Tibial nerve (tissue), 4 donors: ENCODE data around the gene CDH12. TPM values are rescaled to one million over a fixed set of nuclear protein-coding genes. Genes with fewer than 3 reads are reported as not detected.

ENCODE experiments used
- DNase-seq, 2 donors: peaks; one replicate each; pipeline ENCODE4 v3.0.0-alpha.2; 2019; ENCODE audit warnings: low spot score in 2 of 2
- H3K27ac ChIP-seq, 4 donors: fragments of 200-600 bp; sonication (generic) in 3 of 4; one replicate each; pipeline ENCODE4 v1.5.1; 2017 to 2019; ENCODE audit warnings: mild to moderate bottlenecking in 1 of 4
- H3K27me3 ChIP-seq, 2 donors: fragments of 200-600 bp; sonication (generic) in 1 of 2; one replicate each; pipeline versions ENCODE4 v1.5.1 to v1.6.0; 2017 to 2019
- H3K36me3 ChIP-seq, 3 donors: fragments of 200-600 bp; sonication (generic); one replicate each; pipeline ENCODE4 v1.5.1; 2018 to 2019
- H3K4me1 ChIP-seq, 4 donors: fragments of 200-600 bp; sonication (generic) in 3 of 4; one replicate each; pipeline ENCODE4 v1.5.1; 2017 to 2019
- H3K4me3 ChIP-seq, 4 donors: fragments of 200-600 bp; sonication (generic) in 3 of 4; one replicate each; pipeline ENCODE4 v1.5.1; 2017 to 2019; ENCODE audit warnings: mild to moderate bottlenecking in 1 of 4, moderate library complexity in 1 of 4
- H3K9me3 ChIP-seq, 4 donors: fragments of 200-600 bp; sonication (generic) in 3 of 4; one replicate each; pipeline ENCODE4 v1.5.1; 2017 to 2019
- EP300 ChIP-seq, 2 donors: sonication (generic); formaldehyde crosslinking; IDR thresholded peaks; one replicate each; pipeline ENCODE4 v1.6.1; 2017; ENCODE audit warnings: antibody characterized with exemption in 2 of 2, mild to moderate bottlenecking in 1 of 2
- POLR2A ChIP-seq, 2 donors: fragments of 450-650 bp; IDR thresholded peaks; one replicate each; pipeline ENCODE4 v1.6.1; 2017; ENCODE audit warnings: antibody characterized with exemption in 2 of 2, mild to moderate bottlenecking in 2 of 2, moderate library complexity in 2 of 2
- WGBS, 2 donors: methylation state at CpG; one replicate each; pipeline ENCODE4 v1.1.5; 2018; 5-methylcytosine and 5-hydroxymethylcytosine counted together
- total RNA-seq, 4 donors: library from RNA; depleted of rRNA; stranded (reverse); fragments of >200 nt; gene quantifications; one replicate each; pipeline ENCODE4 v1.1.0, GENCODE V29; 2016
- TF ChIP-seq, protein P1 (sequence below), 5 experiments: fragments of 200-600 bp in 3 of 5; fragments of 450-650 bp in 2 of 5; sonication (generic) in 3 of 5; IDR thresholded peaks; one replicate each; pipeline ENCODE4 v1.5.1; 2016 to 2019; ENCODE audit warnings: antibody characterized with exemption in 5 of 5, mild to moderate bottlenecking in 3 of 5, moderate library complexity in 2 of 5

CDH12 gene
- total RNA-seq, 4 donors from 2014 or later: 0.30 TPM; not detected in 3

- Histone ChIP-seq H3K27me3 (no peaks in the 10 kb centered on the region), H3K36me3 (no peaks in the 10 kb centered on the region), H3K9me3 (no peaks in the 10 kb centered on the region), H3K27ac (no peak overlapping the region), H3K4me3 (no peak overlapping the region), H3K4me1 (peaks cover 0 to 4% (median 0%) of the 10 kb centered on the region in 4 donors)
- no peak for DNase-seq
- TF ChIP-seq, protein P1, sequence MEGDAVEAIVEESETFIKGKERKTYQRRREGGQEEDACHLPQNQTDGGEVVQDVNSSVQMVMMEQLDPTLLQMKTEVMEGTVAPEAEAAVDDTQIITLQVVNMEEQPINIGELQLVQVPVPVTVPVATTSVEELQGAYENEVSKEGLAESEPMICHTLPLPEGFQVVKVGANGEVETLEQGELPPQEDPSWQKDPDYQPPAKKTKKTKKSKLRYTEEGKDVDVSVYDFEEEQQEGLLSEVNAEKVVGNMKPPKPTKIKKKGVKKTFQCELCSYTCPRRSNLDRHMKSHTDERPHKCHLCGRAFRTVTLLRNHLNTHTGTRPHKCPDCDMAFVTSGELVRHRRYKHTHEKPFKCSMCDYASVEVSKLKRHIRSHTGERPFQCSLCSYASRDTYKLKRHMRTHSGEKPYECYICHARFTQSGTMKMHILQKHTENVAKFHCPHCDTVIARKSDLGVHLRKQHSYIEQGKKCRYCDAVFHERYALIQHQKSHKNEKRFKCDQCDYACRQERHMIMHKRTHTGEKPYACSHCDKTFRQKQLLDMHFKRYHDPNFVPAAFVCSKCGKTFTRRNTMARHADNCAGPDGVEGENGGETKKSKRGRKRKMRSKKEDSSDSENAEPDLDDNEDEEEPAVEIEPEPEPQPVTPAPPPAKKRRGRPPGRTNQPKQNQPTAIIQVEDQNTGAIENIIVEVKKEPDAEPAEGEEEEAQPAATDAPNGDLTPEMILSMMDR (IDR thresholded peaks at IDR 0.05): no peak
- TF ChIP-seq EP300 (IDR thresholded peaks at IDR 0.05): no peak
- TF ChIP-seq POLR2A (IDR thresholded peaks at IDR 0.05): no peak
- 54 to 57% methylated on average over 5 of the region's 5 CpGs for WGBS, 2 donors
Observed at GRCh38 chr5:21807953-21808352, 1045.2 kb downstream of the CDH12 start.

- Histone ChIP-seq H3K4me3 (no peak overlapping the region), H3K27me3 (no peaks in the 10 kb centered on the region), H3K4me1 (peaks cover 0 to 4% (median 0%) of the 10 kb centered on the region in 4 donors), H3K27ac (no peak overlapping the region), H3K9me3 (no peaks in the 10 kb centered on the region), H3K36me3 (no peaks in the 10 kb centered on the region)
- peak in 1 of 2 donors; percentile 8 for DNase-seq
- TF ChIP-seq, protein P1 (IDR thresholded peaks at IDR 0.05): no peak
- TF ChIP-seq POLR2A (IDR thresholded peaks at IDR 0.05): no peak
- TF ChIP-seq EP300 (IDR thresholded peaks at IDR 0.05): no peak
- WGBS, 2 donors: 0 to 40% methylated on average over 1 of the region's 1 CpG
Observed at GRCh38 chr5:21806943-21807342, 1046.2 kb downstream of the CDH12 start.

DNA sequence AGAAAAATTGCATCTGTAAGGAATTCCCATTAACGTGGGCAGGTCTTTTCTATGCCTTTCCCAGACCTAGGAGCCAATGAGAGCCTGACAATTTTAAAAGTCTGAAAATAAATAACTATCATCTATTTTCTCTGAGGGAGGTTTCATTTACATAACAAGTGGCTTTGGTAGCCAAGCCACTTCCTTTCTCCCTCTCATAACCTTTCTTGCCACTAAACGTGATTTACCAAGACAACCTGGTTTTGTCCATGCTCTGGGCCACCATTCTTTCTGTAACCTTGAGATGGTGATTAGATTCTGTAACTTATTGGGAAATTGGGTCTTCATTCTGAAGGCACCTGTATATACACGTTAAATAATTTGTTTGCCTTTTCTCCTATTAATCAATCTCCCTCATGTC is 1046.9 kb downstream of the CDH12 start:
- H3K9me3 ChIP-seq: no peaks in the 10 kb centered on the region
- 72 to 75% methylated on average over 3 of the region's 3 CpGs for WGBS, 2 donors

DNA sequence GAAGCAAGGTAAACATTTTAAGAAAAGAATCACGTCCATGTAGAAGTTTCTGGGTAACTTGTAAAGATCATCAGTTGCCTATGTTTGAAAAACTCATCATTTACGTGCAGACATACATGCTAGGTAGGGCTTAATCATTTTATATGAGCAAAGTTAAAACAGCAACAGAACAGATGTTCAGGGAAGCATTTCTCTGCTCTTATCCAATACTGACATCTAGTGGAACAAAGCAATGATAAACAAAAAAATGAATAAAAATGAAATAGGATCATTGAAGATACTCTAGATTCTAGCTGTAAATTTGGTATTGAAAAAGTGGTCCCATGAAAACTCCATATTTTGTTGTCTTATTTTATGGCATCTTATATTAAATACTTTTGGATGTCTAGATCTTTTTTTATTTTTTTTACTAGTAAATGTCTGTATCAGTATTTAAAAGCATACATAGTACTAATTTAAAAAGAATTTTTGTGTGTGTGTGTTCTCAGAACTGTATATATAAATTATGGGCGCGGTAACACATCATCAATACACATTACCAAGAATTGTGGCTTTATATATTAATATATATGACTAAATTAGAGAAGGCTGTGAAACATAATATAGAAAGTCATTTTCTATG is 1050.2 kb downstream of the CDH12 start:
- Histone ChIP-seq H3K27me3 (no peaks in the 10 kb centered on the region), H3K4me3 (no peak overlapping the region), H3K9me3 (no peaks in the 10 kb centered on the region), H3K4me1 (peaks cover 0 to 4% (median 0%) of the 10 kb centered on the region in 4 donors), H3K27ac (no peak overlapping the region), H3K36me3 (no peaks in the 10 kb centered on the region)
- WGBS, 2 donors: 27 to 42% methylated on average over 4 of the region's 4 CpGs
- no peak for DNase-seq
- TF ChIP-seq POLR2A (IDR thresholded peaks at IDR 0.05) (no peak), EP300 (IDR thresholded peaks at IDR 0.05) (no peak)
- TF ChIP-seq, protein P1 (IDR thresholded peaks at IDR 0.05): peak; percentile 35 to 55 (median 45)

More for the DNA sequence above, 1046.9 kb downstream of the CDH12 start:
- TF ChIP-seq POLR2A (IDR thresholded peaks at IDR 0.05): no peak
- no peak for TF ChIP-seq EP300 (IDR thresholded peaks at IDR 0.05)
- TF ChIP-seq, protein P1 (IDR thresholded peaks at IDR 0.05): no peak
- DNase-seq: no peak
- peaks cover 0 to 4% (median 0%) of the 10 kb centered on the region in 4 donors for H3K4me1 ChIP-seq
- H3K36me3 ChIP-seq: no peaks in the 10 kb centered on the region
- H3K4me3 ChIP-seq: no peak overlapping the region
- no peak overlapping the region for H3K27ac ChIP-seq
- H3K27me3 ChIP-seq: no peaks in the 10 kb centered on the region

- whole genome bisulfite sequencing, 2 donors: 95% methylated on average over 10 of the region's 10 CpGs
- no peak for DNase-seq
Observed at GRCh38 chr5:21802100-21802499, 1051.0 kb downstream of the CDH12 start.

More at GRCh38 chr5:21802100-21802499, 1051.0 kb downstream of the CDH12 start:
- TF ChIP-seq, protein P1 (IDR thresholded peaks at IDR 0.05): no peak
- TF ChIP-seq EP300 (IDR thresholded peaks at IDR 0.05): no peak
- no peak for TF ChIP-seq POLR2A (IDR thresholded peaks at IDR 0.05)
- Histone ChIP-seq H3K27ac (no peak overlapping the region), H3K4me1 (peaks cover 0 to 4% (median 0%) of the 10 kb centered on the region in 4 donors), H3K4me3 (no peak overlapping the region), H3K27me3 (no peaks in the 10 kb centered on the region), H3K36me3 (no peaks in the 10 kb centered on the region), H3K9me3 (no peaks in the 10 kb centered on the region)
